Large intestine (tissue), 3 donors: ENCODE measurements around the gene MEIOSIN. TPM values are rescaled to one million over a fixed set of nuclear protein-coding genes. Genes with fewer than 3 reads are reported as not detected.
"Not testable (repeated sequence)": the region's sequence is repeated elsewhere in the genome, so short reads cannot be mapped to it uniquely, and the experiment has no call there.

ENCODE experiments used
- DNase-seq, 2 donors: peaks; one replicate each; pipeline versions ENCODE4 v3.0.0 to v3.0.0-alpha.2; 2013
- H3K27ac ChIP-seq: one replicate; pipeline ENCODE4 v1.5.1; 2013; ENCODE audit warnings: low read length
- H3K27me3 ChIP-seq: 2 replicates; pipeline ENCODE4 v1.6.1; 2013; ENCODE audit warnings: low read length; ENCODE audit not compliant: control insufficient read depth, insufficient read depth
- H3K36me3 ChIP-seq: 2 replicates; pipeline ENCODE4 v1.6.1; 2013; ENCODE audit warnings: low read length; ENCODE audit not compliant: control insufficient read depth, insufficient read depth
- H3K4me1 ChIP-seq: one replicate; pipeline ENCODE4 v1.6.1; 2013; ENCODE audit warnings: low read length; ENCODE audit not compliant: control insufficient read depth, insufficient read depth
- H3K4me3 ChIP-seq: one replicate; pipeline ENCODE4 v1.5.1; 2013; ENCODE audit warnings: low read length
- H3K9me3 ChIP-seq: one replicate; pipeline ENCODE4 v1.6.1; 2013; ENCODE audit warnings: mild to moderate bottlenecking, low read depth, low read length, moderate library complexity; ENCODE audit not compliant: control insufficient read depth
- WGBS: methylation state at CpG from one replicate; pipeline ENCODE4 v1.1.5; 2013; ENCODE audit warnings: low lambda C conversion rate; ENCODE audit not compliant: insufficient coverage; 5-methylcytosine and 5-hydroxymethylcytosine counted together
- polyA plus RNA-seq: library from polyadenylated mRNA; unstranded; fragments of 120-200 nt; gene quantifications from one replicate; pipeline ENCODE4 v1.2.1, GENCODE V29; 2013

The MEIOSIN gene
- polyA plus RNA-seq, 1 donor: not detected

DNA sequence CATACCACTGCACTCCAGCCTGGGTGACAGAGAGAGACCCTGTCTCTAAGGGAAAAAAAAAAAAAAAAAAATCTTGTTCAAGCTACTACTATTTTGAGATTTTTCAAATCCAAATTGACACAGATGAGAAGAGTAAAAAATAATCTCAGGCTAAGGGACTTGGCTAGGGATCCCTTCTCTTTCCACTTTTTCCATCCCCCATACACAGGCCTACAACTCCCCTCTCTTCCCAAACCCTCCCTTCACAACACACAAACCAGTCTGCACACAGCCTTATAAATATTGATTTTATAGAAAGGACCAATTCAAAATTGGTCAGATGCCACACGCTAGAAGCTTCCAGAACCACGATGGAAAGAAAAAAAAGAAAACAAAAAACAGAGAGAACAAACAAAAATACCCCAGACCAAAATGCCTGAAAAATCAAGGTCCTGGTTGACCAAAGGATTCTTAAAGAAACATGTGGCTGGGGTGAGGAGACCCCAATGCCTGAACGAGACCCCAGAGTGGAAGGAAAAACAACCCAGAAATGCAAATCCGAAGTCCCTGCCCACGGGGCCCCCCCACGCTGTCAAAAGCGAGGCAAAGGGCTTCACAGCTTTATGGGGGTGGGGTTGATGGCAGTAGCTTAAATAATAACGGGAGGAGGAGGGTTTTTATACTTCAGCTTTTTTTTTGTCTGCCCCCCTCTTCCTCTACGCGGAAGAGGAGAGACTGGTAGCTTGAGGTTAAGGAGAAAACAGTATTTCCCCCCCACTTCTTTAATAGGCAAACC lies 22.7 kb upstream of the MEIOSIN start:
- Histone ChIP-seq H3K4me1 (no peaks in the 10 kb centered on the region), H3K27ac (no peak overlapping the region), H3K36me3 (peaks cover 25% of the 10 kb centered on the region), H3K27me3 (no peaks in the 10 kb centered on the region), H3K9me3 (peaks cover 9% of the 10 kb centered on the region), H3K4me3 (no peak overlapping the region)
- no peak for DNase-seq
- WGBS: 89% methylated on average over 3 of the region's 10 CpGs

DNA sequence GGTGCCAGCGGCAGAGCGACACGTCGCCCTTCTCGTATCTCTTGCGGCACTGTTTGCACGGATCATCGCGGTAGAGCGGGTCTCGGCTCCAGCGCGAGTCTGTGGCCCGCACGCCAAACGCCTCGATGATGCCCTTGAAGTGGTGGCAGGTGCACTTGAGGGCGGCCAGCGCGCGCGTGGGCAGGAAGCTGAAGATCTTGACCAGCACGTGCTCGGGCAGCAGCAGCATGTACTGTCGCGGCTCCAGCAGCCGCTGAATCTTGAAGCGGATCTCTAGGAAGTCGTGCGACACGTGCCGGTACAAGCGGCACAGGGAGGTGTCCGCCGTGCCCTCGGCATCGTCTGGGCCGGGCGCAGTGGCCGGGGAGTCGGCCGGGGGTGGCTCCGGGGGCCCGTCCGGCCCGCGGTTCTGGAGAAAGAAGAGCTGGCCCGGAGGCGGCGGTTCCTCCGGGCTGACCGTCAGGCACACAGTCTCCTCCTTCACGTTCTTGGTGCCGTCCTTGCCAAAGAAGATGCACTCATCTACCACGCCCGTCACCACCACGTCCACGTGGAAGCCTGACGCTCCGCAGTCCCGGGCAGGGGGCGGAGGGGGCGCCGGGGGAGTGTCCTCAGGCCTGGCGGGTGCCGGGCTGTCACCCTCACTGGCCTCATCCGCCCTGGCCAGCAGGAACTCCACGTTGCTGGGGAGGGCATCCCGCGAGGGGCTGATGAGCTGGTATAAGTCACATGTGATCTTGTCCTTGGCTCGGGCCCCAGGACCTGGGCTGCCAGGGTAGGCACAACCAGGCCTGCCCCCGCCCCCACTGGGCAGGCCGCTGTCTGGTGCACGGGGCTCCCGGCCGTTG lies 21.2 kb upstream of the MEIOSIN start:
- no peak overlapping the region for H3K27ac ChIP-seq

DNA sequence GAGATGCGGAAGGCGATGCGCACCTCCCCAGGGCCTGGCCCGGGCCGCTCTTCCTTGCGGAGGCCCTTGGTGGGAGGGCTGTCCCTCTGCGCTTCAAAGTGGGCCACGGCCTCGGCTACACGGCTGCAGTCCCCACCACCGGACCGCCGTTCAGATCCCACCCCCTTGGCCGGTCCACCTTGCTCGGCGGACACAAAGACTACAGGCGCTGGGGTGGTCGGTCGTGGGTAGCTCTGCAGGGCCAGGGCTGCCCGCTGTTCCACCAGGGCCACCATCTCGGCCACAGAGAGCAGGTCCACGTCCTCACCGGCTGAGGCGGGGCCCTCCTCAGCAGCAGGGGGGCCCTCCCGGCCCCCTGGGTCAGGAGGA lies 20.6 kb upstream of the MEIOSIN start:
- H3K4me3 ChIP-seq: no peak overlapping the region
- no CpG with 5 or more reads among the region's 25 CpGs for WGBS
- peaks cover 25% of the 10 kb centered on the region for H3K36me3 ChIP-seq
- H3K9me3 ChIP-seq: peaks cover 9% of the 10 kb centered on the region
- no peak for DNase-seq
- H3K4me1 ChIP-seq: peaks cover 5% of the 10 kb centered on the region
- H3K27me3 ChIP-seq: no peaks in the 10 kb centered on the region
- H3K27ac ChIP-seq: no peak overlapping the region

More for the DNA sequence above, 21.2 kb upstream of the MEIOSIN start:
- no peak for DNase-seq
- no peak overlapping the region for H3K4me3 ChIP-seq
- H3K27me3 ChIP-seq: no peaks in the 10 kb centered on the region
- H3K36me3 ChIP-seq: peaks cover 25% of the 10 kb centered on the region
- H3K9me3 ChIP-seq: peaks cover 9% of the 10 kb centered on the region
- H3K4me1 ChIP-seq: peaks cover 5% of the 10 kb centered on the region
- no CpG with 5 or more reads among the region's 76 CpGs for WGBS

DNA sequence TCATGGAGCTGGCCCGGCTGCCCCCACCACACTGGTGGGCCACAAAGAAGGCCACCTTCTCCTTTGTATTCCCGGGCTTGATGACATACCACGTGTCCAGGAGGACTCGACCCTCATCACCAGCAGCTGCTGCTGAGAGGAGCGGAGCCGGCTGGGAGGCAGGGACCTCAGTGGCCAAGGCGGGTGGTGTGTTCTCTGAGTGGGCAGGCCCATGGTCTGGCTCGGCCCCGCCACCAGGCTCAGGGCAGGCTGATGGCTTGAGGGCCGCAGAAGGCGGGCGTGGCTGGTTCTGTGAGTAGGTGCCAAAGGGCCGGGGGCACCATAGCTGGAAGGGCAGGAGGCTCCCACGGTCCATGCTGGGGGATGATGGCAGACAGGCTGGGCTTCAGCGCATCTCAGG lies 20.1 kb upstream of the MEIOSIN start:
- H3K9me3 ChIP-seq: peaks cover 9% of the 10 kb centered on the region
- no peak for DNase-seq
- no peaks in the 10 kb centered on the region for H3K27me3 ChIP-seq
- H3K4me3 ChIP-seq: no peak overlapping the region
- H3K27ac ChIP-seq: no peak overlapping the region
- H3K36me3 ChIP-seq: peaks cover 25% of the 10 kb centered on the region
- peaks cover 10% of the 10 kb centered on the region for H3K4me1 ChIP-seq
- no CpG with 5 or more reads among the region's 15 CpGs for WGBS

DNA sequence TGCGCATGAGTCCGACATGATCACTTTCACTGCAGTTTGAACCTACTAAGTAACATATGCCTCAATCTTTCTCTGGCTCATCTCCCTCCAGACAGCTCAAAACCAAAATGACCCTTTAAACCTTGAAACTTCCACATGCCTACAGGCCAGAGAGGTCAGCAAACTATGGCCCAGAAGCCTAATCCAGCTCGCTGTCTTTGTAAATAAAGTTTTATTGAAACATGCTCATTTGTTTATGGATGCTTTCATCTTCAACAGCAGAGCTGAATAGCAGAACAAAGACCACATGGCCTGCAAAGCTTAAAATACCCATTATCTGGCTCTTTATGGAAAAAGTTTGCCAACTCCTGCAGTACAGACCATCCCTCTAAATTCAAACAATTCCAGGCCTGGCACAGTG lies 18.1 kb upstream of the MEIOSIN start:
- Histone ChIP-seq H3K27ac (no peak overlapping the region), H3K27me3 (no peaks in the 10 kb centered on the region), H3K36me3 (peaks cover 28% of the 10 kb centered on the region), H3K4me3 (no peak overlapping the region), H3K9me3 (peaks cover 9% of the 10 kb centered on the region), H3K4me1 (peaks cover 14% of the 10 kb centered on the region)
- no CpG with 5 or more reads among the region's 3 CpGs for WGBS
- no peak for DNase-seq

DNA sequence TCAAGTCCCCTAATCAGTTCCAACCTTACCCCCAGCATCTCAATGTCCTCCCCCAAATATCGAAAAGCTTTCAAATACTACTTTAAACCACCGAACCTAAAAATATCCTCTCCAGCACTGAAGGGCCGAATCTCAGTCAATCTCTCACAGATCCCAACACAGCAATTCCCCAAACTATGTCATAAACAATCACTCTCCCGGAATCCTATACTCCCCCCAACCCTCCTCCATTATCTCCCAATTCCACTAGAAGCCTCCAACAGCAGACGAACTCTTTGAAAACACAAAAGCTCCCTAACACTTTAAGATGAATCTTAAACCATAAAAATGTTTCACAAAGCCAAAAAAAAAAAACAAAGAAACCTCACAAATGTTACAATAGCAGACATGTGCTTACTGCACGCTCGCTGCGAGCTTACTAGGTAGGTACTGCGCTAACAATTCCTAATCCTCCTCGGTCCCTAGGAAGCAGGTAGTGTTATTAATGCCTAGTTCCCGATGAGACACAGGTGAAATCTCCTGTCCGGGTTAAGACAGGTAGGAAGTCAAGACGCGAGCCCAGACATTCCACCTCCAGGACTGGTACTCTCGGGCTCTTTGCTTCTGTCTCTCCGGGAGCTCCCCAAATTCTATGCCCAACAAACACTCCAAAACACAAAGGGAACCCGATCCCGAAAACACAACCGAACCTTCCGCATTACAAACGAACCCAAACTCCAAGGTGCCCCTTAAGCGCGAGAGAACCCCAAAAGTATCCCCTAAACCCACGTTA lies 16.7 kb upstream of the MEIOSIN start:
- H3K27me3 ChIP-seq: no peaks in the 10 kb centered on the region
- peak overlapping the region; percentile 89 for H3K27ac ChIP-seq
- peak in 1 of 2 donors; percentile 71 for DNase-seq
- peak overlapping the region; percentile 78 for H3K4me3 ChIP-seq
- WGBS: 10% methylated on average over 2 of the region's 24 CpGs
- H3K36me3 ChIP-seq: peaks cover 23% of the 10 kb centered on the region
- H3K4me1 ChIP-seq: peaks cover 17% of the 10 kb centered on the region
- peaks cover 8% of the 10 kb centered on the region for H3K9me3 ChIP-seq

DNA sequence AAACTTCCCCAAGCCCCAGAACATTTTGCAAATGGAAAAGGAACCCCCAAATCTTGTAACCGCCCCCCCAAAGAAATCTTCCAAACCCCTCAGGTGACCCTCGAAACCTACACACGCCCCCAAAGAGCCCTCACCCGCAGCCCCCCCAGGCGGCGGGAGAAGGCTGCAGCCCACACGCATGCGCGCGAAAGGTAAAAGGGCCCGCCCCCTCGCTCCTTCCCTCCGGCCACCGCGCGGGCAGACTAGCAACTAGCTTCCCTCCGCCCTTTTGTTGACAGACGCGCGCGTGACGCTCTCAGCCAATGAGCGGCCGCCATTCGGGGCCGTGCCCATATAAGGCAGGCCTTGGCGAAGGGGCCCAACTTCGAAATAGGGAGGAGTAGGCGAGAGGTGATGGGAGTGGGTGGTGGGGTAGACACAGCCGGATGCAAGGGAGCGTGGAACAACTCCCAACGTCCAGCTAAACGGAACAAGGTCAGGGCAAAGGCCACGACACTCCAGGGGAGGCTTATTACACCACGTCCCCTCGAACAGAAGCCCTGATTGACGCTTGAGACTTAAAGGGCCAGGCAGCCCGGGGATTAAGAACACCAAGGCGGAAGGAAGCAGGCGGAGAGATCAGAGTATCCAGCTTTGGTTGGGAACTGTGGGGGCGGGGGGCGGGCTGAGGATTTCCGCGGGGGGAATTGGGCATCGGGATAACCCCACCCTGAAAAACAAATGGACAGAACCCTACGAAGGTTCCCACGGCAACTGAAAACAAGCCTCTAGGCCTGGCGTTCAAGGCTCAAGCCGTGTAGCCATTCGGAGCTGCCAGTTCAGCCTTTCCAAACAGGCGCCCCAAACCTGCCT lies 15.9 kb upstream of the MEIOSIN start:
- peak; percentile 99 to 100 for DNase-seq
- H3K27ac ChIP-seq: peak overlapping the region; percentile 92
- H3K36me3 ChIP-seq: peaks cover 19% of the 10 kb centered on the region
- no peaks in the 10 kb centered on the region for H3K27me3 ChIP-seq
- peak overlapping the region; percentile 78 for H3K4me3 ChIP-seq
- no CpG with 5 or more reads among the region's 51 CpGs for WGBS
- peaks cover 2% of the 10 kb centered on the region for H3K9me3 ChIP-seq
- H3K4me1 ChIP-seq: peaks cover 17% of the 10 kb centered on the region

DNA sequence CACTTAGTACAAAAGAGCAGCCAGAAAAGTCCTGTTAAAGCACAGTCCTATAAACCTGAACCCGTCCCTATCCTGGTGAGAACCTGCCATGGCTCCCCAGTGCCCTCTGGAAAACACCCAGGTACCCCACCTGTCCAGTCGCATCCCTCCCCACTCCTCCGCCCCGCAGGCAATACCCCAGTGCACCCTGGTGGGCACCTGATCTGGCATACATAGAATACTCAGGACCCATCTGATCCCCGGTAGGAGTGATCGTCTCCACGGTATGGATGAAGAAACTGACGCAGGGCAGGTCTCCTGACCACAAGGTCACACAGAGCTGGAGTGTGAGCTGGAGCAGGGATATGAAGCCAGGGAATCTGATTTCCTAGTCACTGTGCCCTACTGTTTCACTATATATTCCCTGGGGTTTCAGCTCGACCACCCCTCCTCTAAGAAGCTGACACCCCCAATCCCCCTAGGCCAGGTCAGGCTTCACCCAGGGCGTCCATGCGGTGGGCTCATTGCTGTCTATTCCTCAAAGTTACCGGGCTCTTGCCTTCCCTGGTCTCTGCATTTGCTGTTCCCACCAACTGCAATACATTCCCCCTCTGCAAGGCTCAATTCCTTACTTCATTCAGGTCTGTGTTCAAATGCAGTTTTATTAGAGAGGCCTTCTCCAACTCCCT lies 15.1 kb upstream of the MEIOSIN start:
- no CpG with 5 or more reads among the region's 12 CpGs for WGBS
- DNase-seq: peak in 1 of 2 donors; percentile 53

DNA sequence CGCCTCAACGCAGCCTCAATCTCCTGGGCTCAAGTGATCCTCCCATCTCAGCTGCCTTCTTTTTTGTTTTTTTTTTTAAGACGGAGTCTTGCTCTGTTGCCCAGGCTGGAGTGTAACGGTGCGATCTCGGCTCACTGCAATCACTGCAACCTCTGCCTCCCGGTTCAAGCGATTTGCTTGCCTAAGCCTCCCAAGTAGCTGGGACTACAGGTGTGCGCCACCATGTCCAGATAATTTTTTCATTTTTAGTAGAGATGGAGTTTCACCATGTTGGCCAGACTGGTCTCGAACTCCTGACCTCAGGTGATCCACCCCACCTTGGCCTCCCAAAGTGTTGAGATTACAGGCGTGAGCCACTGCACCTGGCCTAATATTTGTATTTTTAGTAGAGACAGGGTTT lies 13.2 kb upstream of the MEIOSIN start:
- 100% methylated on average over 2 of the region's 11 CpGs for WGBS
- Histone ChIP-seq H3K4me1 (peaks cover 17% of the 10 kb centered on the region), H3K27ac (peak overlapping the region; percentile 66), H3K36me3 (peaks cover 16% of the 10 kb centered on the region)
- H3K4me3 ChIP-seq, H3K27me3 ChIP-seq, H3K9me3 ChIP-seq, DNase-seq: not testable (repeated sequence)

More for the DNA sequence above, 15.1 kb upstream of the MEIOSIN start:
- Histone ChIP-seq H3K27me3 (no peaks in the 10 kb centered on the region), H3K4me3 (peak overlapping the region; percentile 78), H3K36me3 (peaks cover 16% of the 10 kb centered on the region), H3K27ac (peak overlapping the region; percentile 92), H3K4me1 (peaks cover 17% of the 10 kb centered on the region), H3K9me3 (no peaks in the 10 kb centered on the region)
